IMR-90 (cell line): ENCODE measurements around the gene WDR90. TPM values are rescaled to one million over a fixed set of nuclear protein-coding genes. Genes with fewer than 3 reads are reported as not detected.

ENCODE experiments used
- ATAC-seq: fragments of 200-7000 bp; cut with Tn5 transposase; 2 replicates; pipeline ENCODE4 v1.9.1; 2020; ENCODE audit warnings: low read depth, mild to moderate bottlenecking, moderate library complexity
- BruUV-seq: library from RNA; stranded (reverse); fragments of 400-500 nt; replicated peaks from 2 replicates; lab custom pipeline; 2021; lab: Mats Ljungman, UMichigan
- CTCF ChIA-PET: fragments of 300-600 bp; formaldehyde crosslinking; extraction: SDS; loops from one replicate; lab custom pipeline; 2021; ENCODE audit warnings: antibody characterized with exemption; lab: Yijun Ruan, JAX
- POLR2A ChIA-PET: fragments of 300-600 bp; sonication (Branson Sonifier 250); formaldehyde crosslinking; loops from one replicate; lab custom pipeline; 2022; ENCODE audit warnings: antibody characterized with exemption; ENCODE audit not compliant: unreplicated experiment; lab: Charles Lee
- DNase-seq: peaks from one replicate; pipeline ENCODE4 v3.0.0; 2013
- H2AFZ ChIP-seq: replicated peaks from 2 replicates; pipeline ENCODE3; 2013; ENCODE audit warnings: low read length, mild to moderate bottlenecking; ENCODE audit not compliant: poor library complexity
- H2AK5ac ChIP-seq: 2 replicates; pipeline ENCODE4 v1.6.1; 2013; ENCODE audit warnings: low read depth, low read length, inconsistent platforms
- H2AK9ac ChIP-seq: replicated peaks from 2 replicates; pipeline ENCODE3; 2013; ENCODE audit warnings: mild to moderate bottlenecking, low read depth, low read length, moderate library complexity; ENCODE audit not compliant: poor library complexity
- H2BK120ac ChIP-seq: 2 replicates; pipeline ENCODE4 v1.6.1; 2013; ENCODE audit warnings: low read depth, low read length, inconsistent platforms
- H2BK15ac ChIP-seq: 3 replicates; pipeline ENCODE4 v1.6.1; 2013; ENCODE audit warnings: low read depth, low read length, inconsistent platforms
- H2BK20ac ChIP-seq: 2 replicates; pipeline ENCODE4 v1.6.1; 2013; ENCODE audit warnings: low read depth, mild to moderate bottlenecking, inconsistent platforms, low read length, moderate library complexity
- H2BK5ac ChIP-seq: 2 replicates; pipeline ENCODE4 v1.6.1; 2013; ENCODE audit warnings: mild to moderate bottlenecking, low read depth, low read length, inconsistent platforms; ENCODE audit not compliant: poor library complexity, severe bottlenecking
- H3K14ac ChIP-seq: replicated peaks from 2 replicates; pipeline ENCODE4 v1.6.1; 2013; ENCODE audit warnings: low read depth, low read length, inconsistent platforms
- H3K18ac ChIP-seq: 2 replicates; pipeline ENCODE4 v1.6.1; 2013; ENCODE audit warnings: low read depth, low read length, control low read depth
- H3K23ac ChIP-seq: 2 replicates; pipeline ENCODE4 v1.6.1; 2013; ENCODE audit warnings: low read depth, low read length, inconsistent platforms
- H3K27ac ChIP-seq: 2 replicates; pipeline ENCODE4 v1.5.1; 2013; ENCODE audit warnings: mild to moderate bottlenecking, control low read depth, low read length; ENCODE audit not compliant: insufficient read depth
- H3K27me3 ChIP-seq: 2 replicates; pipeline ENCODE4 v1.6.1; 2013; ENCODE audit warnings: low read length; ENCODE audit not compliant: control insufficient read depth, insufficient read depth
- H3K36me3 ChIP-seq: 2 replicates; pipeline ENCODE4 v1.6.1; 2013; ENCODE audit warnings: low read length, mixed read lengths; ENCODE audit not compliant: control insufficient read depth, insufficient read depth
- H3K4ac ChIP-seq: 2 replicates; pipeline ENCODE4 v1.6.1; 2013; ENCODE audit warnings: low read depth, low read length, inconsistent platforms
- H3K4me1 ChIP-seq: 2 replicates; pipeline ENCODE4 v1.6.1; 2013; ENCODE audit warnings: low read length, mixed read lengths; ENCODE audit not compliant: control insufficient read depth, insufficient read depth
- H3K4me2 ChIP-seq: 2 replicates; pipeline ENCODE4 v1.6.1; 2013; ENCODE audit warnings: low read depth, mild to moderate bottlenecking, control low read depth, low read length, moderate library complexity
- H3K4me3 ChIP-seq: 2 replicates; pipeline ENCODE4 v1.5.1; 2013; ENCODE audit warnings: low read depth, mild to moderate bottlenecking, control low read depth, low read length, moderate library complexity; ENCODE audit not compliant: insufficient read depth
- H3K56ac ChIP-seq: 2 replicates; pipeline ENCODE4 v1.6.1; 2013; ENCODE audit warnings: low read length, inconsistent platforms; ENCODE audit not compliant: insufficient read depth; ENCODE audit errors: extremely low read depth
- H3K79me1 ChIP-seq, 2 experiments: 2 replicates each; pipeline ENCODE4 v1.6.1; 2013; ENCODE audit warnings: low read length in 2 of 2, inconsistent platforms in 1 of 2, low read depth in 1 of 2
- H3K9ac ChIP-seq: 2 replicates; pipeline ENCODE4 v1.6.1; 2013; ENCODE audit warnings: low read depth, low read length, control low read depth
- H3K9me1 ChIP-seq: 2 replicates; pipeline ENCODE4 v1.6.1; 2013; ENCODE audit warnings: low read length, inconsistent platforms; ENCODE audit not compliant: insufficient read depth
- H3K9me3 ChIP-seq: 2 replicates; pipeline ENCODE4 v1.6.1; 2013; ENCODE audit warnings: low read length; ENCODE audit not compliant: control insufficient read depth, insufficient read depth
- H4K20me1 ChIP-seq: 2 replicates; pipeline ENCODE4 v1.6.1; 2013; ENCODE audit warnings: low read length, inconsistent platforms; ENCODE audit not compliant: insufficient read depth
- H4K5ac ChIP-seq: 2 replicates; pipeline ENCODE4 v1.6.1; 2013; ENCODE audit warnings: mild to moderate bottlenecking, low read depth, low read length, control low read depth
- H4K8ac ChIP-seq, 2 experiments: 2 replicates each; pipeline ENCODE4 v1.6.1; 2013; ENCODE audit warnings: low read depth in 2 of 2, low read length in 2 of 2, control low read depth in 1 of 2, inconsistent platforms in 1 of 2
- H4K91ac ChIP-seq: 2 replicates; pipeline ENCODE4 v1.6.1; 2013; ENCODE audit warnings: low read depth, low read length, inconsistent platforms; ENCODE audit not compliant: insufficient read depth
- CEBPB ChIP-seq: IDR thresholded peaks from 2 replicates; pipeline ENCODE4 v1.6.1; 2012; ENCODE audit warnings: low read depth, low read length, improper control_type of control experiment
- CHD1 ChIP-seq: IDR thresholded peaks from 2 replicates; pipeline ENCODE4 v1.6.1; 2012; ENCODE audit warnings: low read depth, low read length, improper control_type of control experiment
- NFE2L2 ChIP-seq: fragments of 150-350 bp; IDR thresholded peaks from 2 replicates; pipeline ENCODE4 v1.6.1; 2016; ENCODE audit warnings: low read depth, mild to moderate bottlenecking, low read length
- POLR2A ChIP-seq: IDR thresholded peaks from 2 replicates; pipeline ENCODE4 v1.6.1; 2012; ENCODE audit warnings: mild to moderate bottlenecking, low read depth, low read length
- RAD21 ChIP-seq: IDR thresholded peaks from 2 replicates; pipeline ENCODE4 v1.6.1; 2012; ENCODE audit warnings: low read length, improper control_type of control experiment
- RCOR1 ChIP-seq: IDR thresholded peaks from 2 replicates; pipeline ENCODE4 v1.6.1; 2012; ENCODE audit warnings: mild to moderate bottlenecking, low read length, improper control_type of control experiment; ENCODE audit not compliant: insufficient replicate concordance
- WGBS, 2 experiments: methylation state at CpG; one replicate each; pipeline versions ENCODE4 v1.1.5 to v1.1.7; 2013; ENCODE audit warnings: missing lambda C conversion rate in 2 of 2; ENCODE audit not compliant: insufficient read length in 1 of 2; ENCODE audit errors: extremely low coverage in 2 of 2; 5-methylcytosine and 5-hydroxymethylcytosine counted together
- dilution Hi-C: fragments of 300-500 bp; cut with HindIII; formaldehyde crosslinking; loops from one replicate; pipeline ENCODE4 v1.14.3; 2018; ENCODE audit warnings: low sequenced_read_pairs; ENCODE audit not compliant: unreplicated experiment
- in situ Hi-C: fragments of 300-500 bp; cut with MboI; formaldehyde crosslinking; loops from 3 replicates; pipeline ENCODE4 v1.14.3; 2019; ENCODE audit warnings: low sequenced_read_pairs, inconsistent platforms, mixed read lengths
- intact Hi-C: fragments of 100-400 bp; cut with micrococcal nuclease; formaldehyde crosslinking; loops from 2 replicates; pipeline ENCODE4 v1.10.0; 2022
- polyA plus RNA-seq, 3 experiments: library from polyadenylated mRNA; depleted of rRNA; stranded (reverse); fragments of >200 nt; gene quantifications; 2 replicates each; pipeline ENCODE4 v1.2.3, GENCODE V29; 2012; ENCODE audit warnings: low replicate concordance in 1 of 3
- total RNA-seq: library from RNA; depleted of rRNA; stranded (reverse); fragments of >200 nt; gene quantifications from 2 replicates; pipeline ENCODE4 v1.2.3, GENCODE V29; 2012
- TF ChIP-seq, protein P1 (sequence below): fragments of 150-350 bp; IDR thresholded peaks from 2 replicates; pipeline ENCODE4 v1.6.1; 2016; ENCODE audit warnings: low read depth, mild to moderate bottlenecking, low read length, moderate library complexity, borderline replicate concordance
- TF ChIP-seq, protein P2 (sequence below): fragments of 150-350 bp; IDR thresholded peaks from 2 replicates; pipeline ENCODE4 v1.6.1; 2017; ENCODE audit warnings: mild to moderate bottlenecking, antibody characterized with exemption, low read length, low read depth
- TF ChIP-seq, protein P3 (sequence below): conservative IDR thresholded peaks from 2 replicates; pipeline ENCODE4 v1.5.1; 2012; ENCODE audit warnings: mild to moderate bottlenecking, low read depth, low read length, improper control_type of control experiment

WDR90 gene
- total and polyA plus RNA-seq, 2 of the 4 experiments (the other 2 are of a cell fraction), result 1.4 to 18.7 TPM

DNA sequence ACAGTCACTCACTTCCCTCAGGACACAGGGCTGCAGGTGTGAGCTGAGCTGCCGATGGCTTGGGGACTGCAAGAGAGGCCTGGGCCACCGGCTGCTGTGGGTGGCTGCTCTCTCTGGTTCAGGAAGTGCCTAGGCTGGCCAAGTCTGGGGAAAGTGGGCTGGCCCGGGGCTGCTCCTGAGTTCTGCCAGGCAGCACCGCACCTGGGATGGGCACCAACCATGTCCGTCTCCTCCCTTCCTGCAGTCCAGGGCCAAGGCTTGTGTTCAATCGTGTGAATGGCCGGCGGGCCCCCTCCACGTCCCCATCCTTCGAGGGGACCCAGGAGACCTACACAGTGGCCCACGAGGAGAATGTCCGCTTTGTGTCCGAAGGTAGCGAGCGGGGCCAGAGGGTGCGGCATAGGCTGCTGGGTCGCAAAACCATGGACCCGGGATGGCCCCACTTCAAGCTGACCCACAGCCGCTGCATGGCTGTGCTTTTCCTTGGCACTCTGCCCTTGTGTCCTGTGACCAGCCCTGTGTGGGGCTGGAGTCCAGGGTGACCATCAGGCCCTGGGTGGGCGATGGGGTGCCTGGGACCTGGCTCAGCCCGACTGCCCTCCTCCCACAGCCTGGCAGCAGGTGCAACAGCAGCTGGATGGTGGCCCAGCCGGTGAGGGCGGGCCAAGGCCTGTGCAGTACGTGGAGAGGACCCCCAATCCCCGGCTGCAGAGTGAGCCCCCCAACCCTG lies 1.8 kb upstream of the WDR90 start:
- Histone ChIP-seq H3K4me3 (no peak overlapping the region), H3K27me3 (no peaks in the 10 kb centered on the region), H3K4me2 (no peak overlapping the region), H3K23ac (no peak overlapping the region), H2BK20ac (no peak overlapping the region), H3K27ac (no peak overlapping the region), H3K9ac (no peak overlapping the region), H3K9me3 (no peaks in the 10 kb centered on the region), H4K8ac (no peak overlapping the region), H4K91ac (no peak overlapping the region), H4K20me1 (no peaks in the 10 kb centered on the region; the same call in 1 of the 2 replicates), H2AFZ (no peak overlapping the region), H3K4me1 (peaks cover 21% of the 10 kb centered on the region), H2AK9ac (peak overlapping the region; percentile 50), H3K4ac (no peak overlapping the region), H3K9me1 (peaks cover 15% of the 10 kb centered on the region), H3K79me1 (peaks cover 13 to 54% of the 10 kb centered on the region in 2 experiments; a peak in 3 of 4 replicates), H2BK120ac (no peak overlapping the region), H2BK15ac (no peak overlapping the region), H3K18ac (no peak overlapping the region), H2AK5ac (no peak overlapping the region), H3K36me3 (0 out of 2 replicates have a peak, but pooled peaks cover 1% of the 10 kb centered on the region), H4K5ac (no peak overlapping the region), H3K56ac (no peak overlapping the region), H3K14ac (no peak overlapping the region), H2BK5ac (no peak overlapping the region)
- dilution Hi-C loops (no loop called here), in situ Hi-C loops (loop anchor here (10.0 kb wide), 1 partner anchor 253 kb away; the partner anchor contains the start of gene NME4), intact Hi-C loops (no loop called here)
- TF ChIP-seq, protein P1, sequence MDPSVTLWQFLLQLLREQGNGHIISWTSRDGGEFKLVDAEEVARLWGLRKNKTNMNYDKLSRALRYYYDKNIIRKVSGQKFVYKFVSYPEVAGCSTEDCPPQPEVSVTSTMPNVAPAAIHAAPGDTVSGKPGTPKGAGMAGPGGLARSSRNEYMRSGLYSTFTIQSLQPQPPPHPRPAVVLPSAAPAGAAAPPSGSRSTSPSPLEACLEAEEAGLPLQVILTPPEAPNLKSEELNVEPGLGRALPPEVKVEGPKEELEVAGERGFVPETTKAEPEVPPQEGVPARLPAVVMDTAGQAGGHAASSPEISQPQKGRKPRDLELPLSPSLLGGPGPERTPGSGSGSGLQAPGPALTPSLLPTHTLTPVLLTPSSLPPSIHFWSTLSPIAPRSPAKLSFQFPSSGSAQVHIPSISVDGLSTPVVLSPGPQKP, result no peak
- TF ChIP-seq RAD21 (no peak), NFE2L2 (no peak), CEBPB (no peak), RCOR1 (no peak), POLR2A (no peak), CHD1 (no peak)
- TF ChIP-seq, protein P2, sequence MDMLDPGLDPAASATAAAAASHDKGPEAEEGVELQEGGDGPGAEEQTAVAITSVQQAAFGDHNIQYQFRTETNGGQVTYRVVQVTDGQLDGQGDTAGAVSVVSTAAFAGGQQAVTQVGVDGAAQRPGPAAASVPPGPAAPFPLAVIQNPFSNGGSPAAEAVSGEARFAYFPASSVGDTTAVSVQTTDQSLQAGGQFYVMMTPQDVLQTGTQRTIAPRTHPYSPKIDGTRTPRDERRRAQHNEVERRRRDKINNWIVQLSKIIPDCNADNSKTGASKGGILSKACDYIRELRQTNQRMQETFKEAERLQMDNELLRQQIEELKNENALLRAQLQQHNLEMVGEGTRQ, result no peak
- TF ChIP-seq, protein P3, sequence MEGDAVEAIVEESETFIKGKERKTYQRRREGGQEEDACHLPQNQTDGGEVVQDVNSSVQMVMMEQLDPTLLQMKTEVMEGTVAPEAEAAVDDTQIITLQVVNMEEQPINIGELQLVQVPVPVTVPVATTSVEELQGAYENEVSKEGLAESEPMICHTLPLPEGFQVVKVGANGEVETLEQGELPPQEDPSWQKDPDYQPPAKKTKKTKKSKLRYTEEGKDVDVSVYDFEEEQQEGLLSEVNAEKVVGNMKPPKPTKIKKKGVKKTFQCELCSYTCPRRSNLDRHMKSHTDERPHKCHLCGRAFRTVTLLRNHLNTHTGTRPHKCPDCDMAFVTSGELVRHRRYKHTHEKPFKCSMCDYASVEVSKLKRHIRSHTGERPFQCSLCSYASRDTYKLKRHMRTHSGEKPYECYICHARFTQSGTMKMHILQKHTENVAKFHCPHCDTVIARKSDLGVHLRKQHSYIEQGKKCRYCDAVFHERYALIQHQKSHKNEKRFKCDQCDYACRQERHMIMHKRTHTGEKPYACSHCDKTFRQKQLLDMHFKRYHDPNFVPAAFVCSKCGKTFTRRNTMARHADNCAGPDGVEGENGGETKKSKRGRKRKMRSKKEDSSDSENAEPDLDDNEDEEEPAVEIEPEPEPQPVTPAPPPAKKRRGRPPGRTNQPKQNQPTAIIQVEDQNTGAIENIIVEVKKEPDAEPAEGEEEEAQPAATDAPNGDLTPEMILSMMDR, result no peak
- ATAC-seq (no peak), DNase-seq (no peak)
- CTCF ChIA-PET, result interaction anchor here (0.8 kb wide), 1 partner anchor 13 kb away, joined by 3 read pairs; no protein-coding TSS in a partner anchor
- POLR2A ChIA-PET, result no interaction called here
- WGBS, 2 experiments, result 93% methylated on average over 17 of the region's 25 CpGs; no CpG with 5 or more reads in 1 of the 2 experiments
- BruUV-seq, result no TSS peak
